GM10248 (cell line): ENCODE results near the gene ACAA1.

Source experiments
- CTCF ChIA-PET: fragments of 300-600 bp; sonication (Branson Sonifier 250); formaldehyde crosslinking; extraction: SDS; loops from one replicate; lab custom pipeline; 2021; ENCODE audit warnings: antibody characterized with exemption; lab: Yijun Ruan, JAX
- POLR2A ChIA-PET: fragments of 350-650 bp; sonication (Branson Sonifier 250); formaldehyde crosslinking; extraction: SDS; loops from one replicate; lab custom pipeline; 2020; ENCODE audit warnings: antibody characterized with exemption; lab: Yijun Ruan, JAX
- DNase-seq: peaks from one replicate; pipeline ENCODE4 v3.0.0; 2012; ENCODE audit errors: extremely low spot score
- CTCF ChIP-seq: IDR thresholded peaks from 2 replicates; pipeline ENCODE4 v1.5.1; 2012; ENCODE audit warnings: mild to moderate bottlenecking, low read depth; ENCODE audit errors: extremely low read depth, missing control alignments, control extremely low read depth

Gene ACAA1, protein sequence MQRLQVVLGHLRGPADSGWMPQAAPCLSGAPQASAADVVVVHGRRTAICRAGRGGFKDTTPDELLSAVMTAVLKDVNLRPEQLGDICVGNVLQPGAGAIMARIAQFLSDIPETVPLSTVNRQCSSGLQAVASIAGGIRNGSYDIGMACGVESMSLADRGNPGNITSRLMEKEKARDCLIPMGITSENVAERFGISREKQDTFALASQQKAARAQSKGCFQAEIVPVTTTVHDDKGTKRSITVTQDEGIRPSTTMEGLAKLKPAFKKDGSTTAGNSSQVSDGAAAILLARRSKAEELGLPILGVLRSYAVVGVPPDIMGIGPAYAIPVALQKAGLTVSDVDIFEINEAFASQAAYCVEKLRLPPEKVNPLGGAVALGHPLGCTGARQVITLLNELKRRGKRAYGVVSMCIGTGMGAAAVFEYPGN

GRCh38 chr3:38136777-38137614, at the start of gene ACAA1:
Gene ACAA1, minus strand, starts transcription at chr3:38137127. Its CDS starts 92 bp downstream, at chr3:38137035.
- CTCF ChIA-PET, result interaction anchor here (0.6 to 1.9 kb wide), 11 partner anchors 17 to 342 kb away, joined by 3 to 10 read pairs (median 3); partner anchors contain the start of genes OXSR1 and XYLB
- POLR2A ChIA-PET, result interaction anchor here (0.6 to 1.8 kb wide), 11 partner anchors 11 to 349 kb away, joined by 3 to 15 read pairs (median 4); partner anchors contain the start of gene OXSR1

DNA sequence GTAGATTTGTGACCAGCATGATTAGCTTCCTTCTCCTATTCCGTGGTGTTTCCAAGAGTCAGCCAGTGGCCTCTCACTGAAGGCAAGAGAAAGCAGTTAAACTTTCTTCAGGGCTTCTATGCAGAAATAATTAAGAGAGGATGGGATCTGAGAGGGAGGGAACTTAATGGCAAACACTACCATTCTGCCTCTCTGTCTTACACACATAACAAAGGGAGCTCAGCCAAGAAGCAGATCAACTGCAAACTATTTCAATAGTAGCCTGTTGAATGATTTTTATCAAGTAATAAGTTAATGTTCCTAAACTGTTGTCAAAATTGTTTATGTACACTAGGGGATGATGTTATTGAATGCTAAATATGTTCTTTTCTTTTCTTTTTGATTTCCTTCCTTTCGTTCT, 40.3 kb upstream of the ACAA1 start:
- ChIA-PET POLR2A (no interaction called here), CTCF (interaction anchor here (1.0 kb wide), 1 partner anchor 14 kb away, joined by 3 read pairs; no protein-coding TSS in a partner anchor)
- no peak for DNase-seq
- TF ChIP-seq CTCF, result no peak

More at GRCh38 chr3:38136777-38137614, at the start of gene ACAA1:
- no peak for TF ChIP-seq CTCF
- peak; percentile 98 for DNase-seq

DNA sequence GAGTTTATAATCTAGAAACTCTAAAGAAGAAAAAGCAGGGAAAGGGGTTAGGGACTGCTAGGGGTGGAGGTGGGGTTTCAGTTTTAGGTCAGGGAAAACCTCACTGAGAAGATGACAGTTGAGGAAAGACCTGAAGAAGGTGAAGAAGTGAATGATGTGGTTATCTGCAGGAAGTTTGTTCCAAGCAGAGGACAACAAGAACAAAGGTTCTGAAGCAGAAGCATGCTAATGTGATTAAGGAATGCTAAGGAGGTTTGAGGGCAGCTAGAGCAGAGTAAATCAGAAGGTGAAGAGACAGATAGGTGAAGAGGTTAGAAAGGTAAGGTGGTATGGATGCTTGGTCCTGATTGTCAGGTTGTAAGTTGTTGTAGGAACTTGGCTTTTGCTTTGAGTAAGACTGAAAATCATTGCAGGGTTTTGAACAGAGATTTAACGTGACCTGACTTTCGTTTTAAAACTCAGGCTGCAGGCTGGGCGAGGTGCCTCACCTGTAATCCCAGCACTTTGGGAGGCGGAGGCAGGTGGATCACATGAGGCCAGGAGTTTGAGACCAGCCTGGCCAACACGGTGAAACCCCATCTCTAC, 37.0 kb upstream of the ACAA1 start:
- no peak for TF ChIP-seq CTCF
- ChIA-PET CTCF (no interaction called here), POLR2A (no interaction called here)
- peak; percentile 25 for DNase-seq

DNA sequence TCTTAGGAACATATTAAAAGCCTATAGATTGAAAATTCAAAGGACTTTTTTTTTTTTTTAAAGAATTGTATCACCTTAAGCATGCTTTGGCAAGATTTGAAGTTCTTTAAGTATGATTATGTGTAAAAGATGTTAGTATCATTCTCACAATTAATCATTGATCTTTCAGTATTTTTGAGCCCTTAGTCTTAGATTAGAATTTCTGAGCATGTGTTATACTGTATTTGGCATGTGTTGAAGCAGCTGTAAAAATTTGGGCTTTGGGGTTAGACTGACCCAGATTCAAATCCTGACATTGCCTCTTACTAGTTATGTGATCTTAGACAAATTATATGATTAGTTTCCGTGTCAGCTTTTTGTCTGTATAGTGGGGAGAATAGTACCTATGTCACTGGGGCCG, 34.7 kb upstream of the ACAA1 start:
- CTCF ChIA-PET, result interaction anchor here (0.7 to 1.0 kb wide), 2 partner anchors 18 to 32 kb away, joined by 3 read pairs; no protein-coding TSS in a partner anchor
- POLR2A ChIA-PET, result interaction anchor here (0.9 kb wide), 1 partner anchor 35 kb away, joined by 3 read pairs; the partner anchor contains the start of gene ACAA1
- no peak for DNase-seq
- TF ChIP-seq CTCF, result no peak

- ChIA-PET CTCF (interaction anchor here (0.7 to 1.0 kb wide), 2 partner anchors 19 to 31 kb away, joined by 3 read pairs; no protein-coding TSS in a partner anchor), POLR2A (no interaction called here)
- no peak for DNase-seq
- no peak for TF ChIP-seq CTCF
These were observed 33.8 kb upstream of the ACAA1 start for GRCh38 chr3:38170722-38171121.

DNA sequence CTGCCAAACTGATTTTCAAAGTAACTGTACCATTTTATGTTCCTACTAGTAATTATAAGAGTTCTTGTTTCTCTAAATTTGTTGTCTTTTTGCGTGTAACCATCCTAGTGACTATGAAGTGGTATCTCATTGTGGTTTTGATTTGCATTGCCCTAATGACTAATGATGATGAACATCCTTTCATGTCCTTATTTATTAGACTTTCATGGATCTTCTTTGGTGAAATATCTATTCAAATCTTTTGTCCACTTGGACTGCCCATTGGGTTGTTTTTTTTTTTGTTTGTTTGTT, 32.0 kb upstream of the ACAA1 start:
- ChIA-PET POLR2A (no interaction called here), CTCF (no interaction called here)
- no peak for DNase-seq
- TF ChIP-seq CTCF, result no peak
